Stimulated activated CD4-positive, alpha-beta T cell treated with anti-CD3 and anti-CD28 coated beads, TNF-alpha, amount 100 ng/mL, for 1 hour (primary cell): ENCODE data around the gene AKAP13.

Experiments
- DNase-seq, 3 donors: peaks; one replicate each; pipeline ENCODE4 v3.0.0-alpha.2; 2020; ENCODE audit warnings: low read depth in 3 of 3, low spot score in 1 of 3

AKAP13 gene

GRCh38 chr15:85760531-85761371, 380.3 kb downstream of the AKAP13 start:
- DNase-seq = no peak

GRCh38 chr15:85761635-85762034, 381.2 kb downstream of the AKAP13 start:
- DNase-seq = no peak

- no peak for DNase-seq
These were observed 381.8 kb downstream of the AKAP13 start for GRCh38 chr15:85762039-85762755.

- DNase-seq = no peak
These were observed 382.3 kb downstream of the AKAP13 start for GRCh38 chr15:85762756-85763127.

GRCh38 chr15:85763157-85763556, 382.8 kb downstream of the AKAP13 start:
- DNase-seq = no peak

GRCh38 chr15:85763673-85764633, 383.6 kb downstream of the AKAP13 start:
- no peak for DNase-seq

- no peak for DNase-seq
These were observed 384.4 kb downstream of the AKAP13 start for GRCh38 chr15:85764649-85765277.

- no peak for DNase-seq
These were observed 385.8 kb downstream of the AKAP13 start for GRCh38 chr15:85766001-85766831.

GRCh38 chr15:85767785-85768529, 387.6 kb downstream of the AKAP13 start:
- DNase-seq = no peak

GRCh38 chr15:85768595-85769168, 388.3 kb downstream of the AKAP13 start:
- DNase-seq = no peak

- DNase-seq = no peak
These were observed 388.9 kb downstream of the AKAP13 start for GRCh38 chr15:85769182-85769900.

GRCh38 chr15:85770096-85771041, 390.0 kb downstream of the AKAP13 start:
- no peak for DNase-seq

- DNase-seq = no peak
These were observed 390.9 kb downstream of the AKAP13 start for GRCh38 chr15:85771271-85771670.

- DNase-seq = no peak
These were observed 391.5 kb downstream of the AKAP13 start for GRCh38 chr15:85771781-85772445.

- no peak for DNase-seq
These were observed 392.3 kb downstream of the AKAP13 start for GRCh38 chr15:85772668-85773067.

GRCh38 chr15:85773249-85773648, 392.8 kb downstream of the AKAP13 start:
- no peak for DNase-seq

- DNase-seq = no peak
These were observed 393.6 kb downstream of the AKAP13 start for GRCh38 chr15:85773970-85774369.
